Suprapubic skin (tissue), 4 donors: ENCODE data around the gene DNAAF8.

Source experiments
- CTCF ChIP-seq, 2 donors: fragments of 200-600 bp in 1 of 2; fragments of 450-650 bp in 1 of 2; sonication (generic) in 1 of 2; IDR thresholded peaks; one replicate each; pipeline ENCODE4 v1.5.1; 2016 to 2019; ENCODE audit warnings: antibody characterized with exemption in 2 of 2, mild to moderate bottlenecking in 1 of 2, moderate library complexity in 1 of 2
- EP300 ChIP-seq: sonication (generic); formaldehyde crosslinking; IDR thresholded peaks from one replicate; pipeline ENCODE4 v1.6.1; 2017; ENCODE audit warnings: antibody characterized with exemption
- POLR2A ChIP-seq, 2 donors: fragments of 450-650 bp; IDR thresholded peaks; one replicate each; pipeline ENCODE4 v1.6.1; 2017; ENCODE audit warnings: antibody characterized with exemption in 2 of 2, mild to moderate bottlenecking in 2 of 2, moderate library complexity in 2 of 2
- POLR2AphosphoS5 ChIP-seq, 3 donors: sonication (generic); formaldehyde crosslinking; IDR thresholded peaks; one replicate each; pipeline ENCODE4 v1.6.1; 2017; ENCODE audit warnings: antibody characterized with exemption in 3 of 3

- TF ChIP-seq POLR2A (IDR thresholded peaks at IDR 0.05) (no peak), POLR2AphosphoS5 (IDR thresholded peaks at IDR 0.05) (no peak), CTCF (IDR thresholded peaks at IDR 0.05) (no peak), EP300 (no peak)
These were observed 36.5 kb upstream of the DNAAF8 start for GRCh38 chr16:4697848-4698291.
